H9 (cell line): ENCODE data around the gene ENTR1. TPM values are rescaled to one million over a fixed set of nuclear protein-coding genes. Genes with fewer than 3 reads are reported as not detected.
"Not testable (repeated sequence)": the region's sequence is repeated elsewhere in the genome, so short reads cannot be mapped to it uniquely, and the experiment has no call there.

ENCODE experiments used
- DNase-seq: peaks from one replicate; pipeline ENCODE4 v3.0.0-alpha.2; 2017
- H2AFZ ChIP-seq: one replicate; pipeline ENCODE4 v1.6.1; 2013; ENCODE audit warnings: mild to moderate bottlenecking, low read length, control low read depth, moderate library complexity
- H2AK5ac ChIP-seq: 2 replicates; pipeline ENCODE4 v1.6.1; 2013; ENCODE audit warnings: low read length, control low read depth, mixed read lengths; ENCODE audit not compliant: insufficient read length
- H2BK120ac ChIP-seq: one replicate; pipeline ENCODE4 v1.6.1; 2013; ENCODE audit warnings: low read depth, mild to moderate bottlenecking, low read length, control low read depth, inconsistent platforms; ENCODE audit not compliant: poor library complexity, severe bottlenecking
- H2BK12ac ChIP-seq: 2 replicates; pipeline ENCODE4 v1.6.1; 2013; ENCODE audit warnings: low read length, control low read depth, mixed read lengths, low read depth; ENCODE audit not compliant: insufficient read length
- H2BK15ac ChIP-seq: 2 replicates; pipeline ENCODE4 v1.6.1; 2013; ENCODE audit warnings: low read depth, low read length, control low read depth
- H2BK20ac ChIP-seq: one replicate; pipeline ENCODE4 v1.6.1; 2013; ENCODE audit warnings: low read depth, mild to moderate bottlenecking, low read length, control low read depth, inconsistent platforms; ENCODE audit not compliant: poor library complexity, severe bottlenecking
- H2BK5ac ChIP-seq: 2 replicates; pipeline ENCODE4 v1.6.1; 2013; ENCODE audit warnings: low read length, control low read depth, mixed read lengths; ENCODE audit not compliant: insufficient read length
- H3K14ac ChIP-seq: 2 replicates; pipeline ENCODE4 v1.6.1; 2013; ENCODE audit warnings: low read length, control low read depth; ENCODE audit not compliant: insufficient read depth
- H3K18ac ChIP-seq: 2 replicates; pipeline ENCODE4 v1.6.1; 2013; ENCODE audit warnings: low read depth, mild to moderate bottlenecking, mixed read lengths, low read length, control low read depth; ENCODE audit not compliant: insufficient read length
- H3K23ac ChIP-seq: 2 replicates; pipeline ENCODE4 v1.6.1; 2013; ENCODE audit warnings: low read length, control low read depth, mixed read lengths, low read depth; ENCODE audit not compliant: insufficient read length
- H3K23me2 ChIP-seq: 2 replicates; pipeline ENCODE4 v1.6.1; 2013; ENCODE audit warnings: low read depth, mild to moderate bottlenecking, mixed read lengths, low read length, control low read depth; ENCODE audit not compliant: insufficient read length, poor library complexity, severe bottlenecking
- H3K27ac ChIP-seq: 2 replicates; pipeline ENCODE4 v1.5.1; 2013; ENCODE audit warnings: low read length, control low read depth, mixed read lengths, low read depth; ENCODE audit not compliant: insufficient read length
- H3K27me3 ChIP-seq: 2 replicates; pipeline ENCODE4 v1.6.1; 2013; ENCODE audit warnings: low read length, control low read depth, inconsistent platforms; ENCODE audit not compliant: insufficient read depth
- H3K4ac ChIP-seq: 2 replicates; pipeline ENCODE4 v1.6.1; 2013; ENCODE audit warnings: low read depth, mild to moderate bottlenecking, control low read depth, inconsistent platforms, low read length, moderate library complexity
- H3K4me1 ChIP-seq: 2 replicates; pipeline ENCODE4 v1.6.1; 2013; ENCODE audit warnings: low read length, control low read depth, inconsistent platforms; ENCODE audit not compliant: insufficient read depth
- H3K4me2 ChIP-seq: 2 replicates; pipeline ENCODE4 v1.6.1; 2013; ENCODE audit warnings: low read length, control low read depth, mixed read lengths; ENCODE audit not compliant: insufficient read length, insufficient read depth
- H3K56ac ChIP-seq: 2 replicates; pipeline ENCODE4 v1.6.1; 2013; ENCODE audit warnings: low read depth, mild to moderate bottlenecking, mixed read lengths, low read length, control low read depth; ENCODE audit not compliant: insufficient read length
- H3K79me1 ChIP-seq: 2 replicates; pipeline ENCODE4 v1.6.1; 2013; ENCODE audit warnings: low read depth, mild to moderate bottlenecking, moderate library complexity, low read length, control low read depth, inconsistent platforms; ENCODE audit not compliant: insufficient read depth, poor library complexity, severe bottlenecking
- H3K79me2 ChIP-seq: 2 replicates; pipeline ENCODE4 v1.6.1; 2013; ENCODE audit warnings: low read length, control low read depth, inconsistent platforms; ENCODE audit not compliant: insufficient read depth
- H3K9ac ChIP-seq: 2 replicates; pipeline ENCODE4 v1.6.1; 2013; ENCODE audit warnings: low read length, control low read depth, mixed read lengths; ENCODE audit not compliant: insufficient read length; ENCODE audit errors: extremely low read depth
- H3K9me3 ChIP-seq: one replicate; pipeline ENCODE4 v1.6.1; 2013; ENCODE audit warnings: low read depth, low read length, inconsistent platforms; ENCODE audit not compliant: control insufficient read depth
- H3T11ph ChIP-seq: one replicate; pipeline ENCODE4 v1.6.1; 2013; ENCODE audit warnings: mild to moderate bottlenecking, low read length, control low read depth, inconsistent platforms
- H4K20me1 ChIP-seq: one replicate; pipeline ENCODE4 v1.6.1; 2013; ENCODE audit not compliant: control insufficient read depth, insufficient read length, insufficient read depth
- H4K5ac ChIP-seq: 2 replicates; pipeline ENCODE4 v1.6.1; 2013; ENCODE audit warnings: low read depth, mild to moderate bottlenecking, mixed read lengths, low read length, control low read depth; ENCODE audit not compliant: insufficient read length
- H4K8ac ChIP-seq: replicated peaks from 2 replicates; pipeline ENCODE4 v1.6.1; 2013; ENCODE audit warnings: low read length, control low read depth, mixed read lengths, low read depth; ENCODE audit not compliant: insufficient read length
- H4K91ac ChIP-seq: 2 replicates; pipeline ENCODE4 v1.6.1; 2013; ENCODE audit warnings: low read depth, mild to moderate bottlenecking, moderate library complexity, mixed read lengths, low read length, control low read depth; ENCODE audit not compliant: insufficient read length
- H3K27ac Mint-ChIP-seq, 3 experiments: 2 replicates in 2 of 3; 3 replicates in 1 of 3; pipeline ENCODE4 v1.8.0; 2020 to 2021; ENCODE audit warnings: mixed read lengths in 3 of 3, mild to moderate bottlenecking in 1 of 3, moderate library complexity in 1 of 3
- H3K27me3 Mint-ChIP-seq: 2 replicates; pipeline ENCODE4 v1.8.0; 2021; ENCODE audit warnings: low read depth, mild to moderate bottlenecking, moderate library complexity, mixed read lengths
- H3K36me3 Mint-ChIP-seq, 3 experiments: 2 replicates in 2 of 3; 3 replicates in 1 of 3; pipeline ENCODE4 v1.8.0; 2020 to 2021; ENCODE audit warnings: low read depth in 3 of 3, mixed read lengths in 3 of 3; ENCODE audit not compliant: insufficient read depth in 1 of 3
- H3K4me1 Mint-ChIP-seq, 2 experiments: 2 replicates each; pipeline ENCODE4 v1.8.0; 2020; ENCODE audit warnings: mixed read lengths in 2 of 2
- H3K4me3 Mint-ChIP-seq, 2 experiments: 2 replicates in 1 of 2; 3 replicates in 1 of 2; pipeline ENCODE4 v1.8.0; 2020 to 2021; ENCODE audit warnings: mild to moderate bottlenecking in 2 of 2, mixed read lengths in 2 of 2, moderate library complexity in 1 of 2
- H3K9me3 Mint-ChIP-seq, 2 experiments: 2 replicates in 1 of 2; 3 replicates in 1 of 2; pipeline ENCODE4 v1.8.0; 2020; ENCODE audit warnings: mild to moderate bottlenecking in 2 of 2, mixed read lengths in 2 of 2, moderate library complexity in 1 of 2
- WGBS: extraction: QIAGEN DNeasy Blood & Tissue Kit; methylation state at CpG from one replicate; pipeline ENCODE4 v1.1.7; 2013; ENCODE audit warnings: missing lambda C conversion rate, low lambda C conversion rate, mixed read lengths; ENCODE audit not compliant: insufficient read length; ENCODE audit errors: extremely low coverage; 5-methylcytosine and 5-hydroxymethylcytosine counted together
- total RNA-seq: library from RNA; stranded (reverse); gene quantifications from 2 replicates; pipeline ENCODE4 v1.2.1, GENCODE V29; 2021

The ENTR1 gene
- total RNA-seq, 1 experiment from 2014 or later: 108 TPM

DNA sequence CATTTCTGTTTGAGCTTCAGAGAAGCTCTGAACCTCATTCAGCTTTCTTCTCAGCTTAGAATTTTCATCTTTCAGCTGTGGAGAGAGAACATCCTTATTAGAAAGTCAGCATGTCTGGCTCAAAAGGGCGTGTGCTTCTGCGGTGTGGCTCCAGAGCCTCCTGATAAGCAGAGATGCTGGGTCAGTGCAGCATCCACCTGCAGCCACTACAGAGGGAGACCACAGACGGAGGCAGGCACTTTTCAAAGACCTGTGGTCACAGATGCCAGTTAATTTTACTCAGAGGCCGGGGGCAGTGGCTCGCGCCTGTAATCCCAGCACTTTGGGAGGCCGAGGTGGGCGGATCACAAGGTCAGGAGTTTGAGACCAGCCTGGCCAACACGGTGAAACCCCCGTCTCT lies 4.5 kb downstream of the ENTR1 start:
- not testable (repeated sequence) for H2BK20ac ChIP-seq, H4K5ac ChIP-seq, H3K27ac Mint-ChIP-seq, H3K27me3 ChIP-seq, H2BK5ac ChIP-seq, H3K9me3 Mint-ChIP-seq, H3K27me3 Mint-ChIP-seq, H3K9ac ChIP-seq, H2AFZ ChIP-seq, H3K9me3 ChIP-seq, H3K23me2 ChIP-seq, H3K4me3 Mint-ChIP-seq, H3K14ac ChIP-seq, H3K18ac ChIP-seq, H2AK5ac ChIP-seq, H3K4me2 ChIP-seq, H3K79me2 ChIP-seq, H3K79me1 ChIP-seq, H3K4ac ChIP-seq, H2BK12ac ChIP-seq, H3K27ac ChIP-seq, H4K8ac ChIP-seq, H3T11ph ChIP-seq, H3K23ac ChIP-seq, H3K56ac ChIP-seq, DNase-seq, H2BK120ac ChIP-seq, H3K4me1 ChIP-seq, H4K20me1 ChIP-seq, H2BK15ac ChIP-seq, H4K91ac ChIP-seq
- Mint-ChIP-seq H3K4me1 (peaks cover 12 to 16% of the 10 kb centered on the region in 2 experiments), H3K36me3 (peaks cover 36 to 70% (median 63%) of the 10 kb centered on the region in 3 experiments)
- WGBS: no CpG with 5 or more reads among the region's 10 CpGs
